ENCODE data around the gene NCAM1. TPM values are rescaled to one million over a fixed set of nuclear protein-coding genes. Genes with fewer than 3 reads are reported as not detected.

NCAM1 gene
- total RNA-seq, 1 experiment from 2014 or later = not detected

GRCh38 chr11:113245216-113245615, 284.0 kb downstream of the NCAM1 start:
- Histone ChIP-seq H3K27ac (ENCODE audit: low read length) (no peak overlapping the region), H3K36me3 (ENCODE audit: low read depth, low read length) (no peaks in the 10 kb centered on the region), H3K9me2 (replicated peaks; ENCODE audit: low read length) (no peaks in the 10 kb centered on the region), H3K27me3 (ENCODE audit: low read length) (peaks cover 81% of the 10 kb centered on the region), H3K4me2 (ENCODE audit: low read length) (no peak overlapping the region), H4K20me1 (ENCODE audit: low read length) (no peaks in the 10 kb centered on the region), H3K79me2 (ENCODE audit: low read length) (no peaks in the 10 kb centered on the region), H3K4me1 (ENCODE audit: insufficient read depth, low read length) (no peaks in the 10 kb centered on the region), H3F3A (ENCODE audit: low read length, unreplicated experiment) (no peaks in the 10 kb centered on the region), H3K9me3 (ENCODE audit: low read length) (no peaks in the 10 kb centered on the region), H3K9ac (ENCODE audit: low read length) (no peak overlapping the region), H2AFZ (ENCODE audit: low read length) (no peak overlapping the region), H3K4me3 (ENCODE audit: low read length) (no peak overlapping the region)
- DNase-seq = no peak
- CTCF ChIA-PET = no interaction called here
- POLR2A ChIA-PET (ENCODE audit: unreplicated experiment) = no interaction called here
- TF ChIP-seq EZH2 (IDR thresholded peaks at IDR 0.05; ENCODE audit: low read length, unreplicated experiment) = no peak
- TF ChIP-seq, protein P1, sequence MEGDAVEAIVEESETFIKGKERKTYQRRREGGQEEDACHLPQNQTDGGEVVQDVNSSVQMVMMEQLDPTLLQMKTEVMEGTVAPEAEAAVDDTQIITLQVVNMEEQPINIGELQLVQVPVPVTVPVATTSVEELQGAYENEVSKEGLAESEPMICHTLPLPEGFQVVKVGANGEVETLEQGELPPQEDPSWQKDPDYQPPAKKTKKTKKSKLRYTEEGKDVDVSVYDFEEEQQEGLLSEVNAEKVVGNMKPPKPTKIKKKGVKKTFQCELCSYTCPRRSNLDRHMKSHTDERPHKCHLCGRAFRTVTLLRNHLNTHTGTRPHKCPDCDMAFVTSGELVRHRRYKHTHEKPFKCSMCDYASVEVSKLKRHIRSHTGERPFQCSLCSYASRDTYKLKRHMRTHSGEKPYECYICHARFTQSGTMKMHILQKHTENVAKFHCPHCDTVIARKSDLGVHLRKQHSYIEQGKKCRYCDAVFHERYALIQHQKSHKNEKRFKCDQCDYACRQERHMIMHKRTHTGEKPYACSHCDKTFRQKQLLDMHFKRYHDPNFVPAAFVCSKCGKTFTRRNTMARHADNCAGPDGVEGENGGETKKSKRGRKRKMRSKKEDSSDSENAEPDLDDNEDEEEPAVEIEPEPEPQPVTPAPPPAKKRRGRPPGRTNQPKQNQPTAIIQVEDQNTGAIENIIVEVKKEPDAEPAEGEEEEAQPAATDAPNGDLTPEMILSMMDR (conservative IDR thresholded peaks at IDR 0.05; ENCODE audit: low read depth, low read length) = no peak
- no peak for TF ChIP-seq EZH2phosphoT487 (IDR thresholded peaks at IDR 0.05; ENCODE audit: borderline replicate concordance, low read length)
- intact Hi-C loops (cut with micrococcal nuclease) = no loop called here
- no peak for ATAC-seq
- no TSS peak for BruUV-seq (replicated peaks)

DNA sequence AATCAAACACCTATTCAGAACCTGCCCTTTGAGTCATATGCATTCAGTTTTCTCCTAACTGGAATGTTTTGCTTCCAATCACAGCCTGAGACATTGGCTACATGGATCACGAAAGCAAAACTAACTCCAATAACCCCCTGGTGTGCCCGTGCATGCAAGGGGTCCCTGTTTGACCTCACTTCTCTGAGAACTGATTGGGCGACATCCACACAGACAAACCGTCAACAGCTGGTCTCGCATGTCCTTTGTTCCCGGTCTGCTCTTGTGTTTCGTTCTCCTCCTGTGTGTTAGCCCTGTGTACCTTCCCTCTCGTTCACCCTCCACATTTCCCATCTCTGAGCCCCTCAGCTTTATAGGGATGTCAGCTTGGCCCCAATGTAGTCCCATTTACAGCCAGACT, 286.0 kb downstream of the NCAM1 start:
- no peaks in the 10 kb centered on the region for H3F3A ChIP-seq (ENCODE audit: low read length, unreplicated experiment)
- ATAC-seq = no peak
- no peak overlapping the region for H3K4me2 ChIP-seq (ENCODE audit: low read length)
- ChIA-PET CTCF (no interaction called here), POLR2A (ENCODE audit: unreplicated experiment) (no interaction called here)
- H3K4me1 ChIP-seq (ENCODE audit: insufficient read depth, low read length) = no peaks in the 10 kb centered on the region
- H3K79me2 ChIP-seq (ENCODE audit: low read length) = no peaks in the 10 kb centered on the region
- H3K9ac ChIP-seq (ENCODE audit: low read length) = no peak overlapping the region
- no peak overlapping the region for H3K4me3 ChIP-seq (ENCODE audit: low read length)
- H4K20me1 ChIP-seq (ENCODE audit: low read length) = no peaks in the 10 kb centered on the region
- intact Hi-C loops (cut with micrococcal nuclease) = no loop called here
- no TSS peak for BruUV-seq (replicated peaks)
- DNase-seq = no peak
- H3K27me3 ChIP-seq (ENCODE audit: low read length) = peaks cover 71% of the 10 kb centered on the region
- no peak overlapping the region for H2AFZ ChIP-seq (ENCODE audit: low read length)
- no peaks in the 10 kb centered on the region for H3K9me3 ChIP-seq (ENCODE audit: low read length)
- no peaks in the 10 kb centered on the region for H3K36me3 ChIP-seq (ENCODE audit: low read depth, low read length)
- no peaks in the 10 kb centered on the region for H3K9me2 ChIP-seq (replicated peaks; ENCODE audit: low read length)
- H3K27ac ChIP-seq (ENCODE audit: low read length) = no peak overlapping the region
- TF ChIP-seq, protein P1 (conservative IDR thresholded peaks at IDR 0.05; ENCODE audit: low read depth, low read length) = no peak
- TF ChIP-seq EZH2phosphoT487 (IDR thresholded peaks at IDR 0.05; ENCODE audit: borderline replicate concordance, low read length) (no peak), EZH2 (IDR thresholded peaks at IDR 0.05; ENCODE audit: low read length, unreplicated experiment) (no peak)

- no peaks in the 10 kb centered on the region for H3F3A ChIP-seq (ENCODE audit: low read length, unreplicated experiment)
- no peak overlapping the region for H2AFZ ChIP-seq (ENCODE audit: low read length)
- H3K36me3 ChIP-seq (ENCODE audit: low read depth, low read length) = no peaks in the 10 kb centered on the region
- no peak overlapping the region for H3K9ac ChIP-seq (ENCODE audit: low read length)
- peaks cover 68% of the 10 kb centered on the region for H3K27me3 ChIP-seq (ENCODE audit: low read length)
- H3K4me1 ChIP-seq (ENCODE audit: insufficient read depth, low read length) = no peaks in the 10 kb centered on the region
- BruUV-seq (replicated peaks) = no TSS peak
- CTCF ChIA-PET = interaction anchor here (0.6 to 0.7 kb wide), 2 partner anchors 103 to 441 kb away, joined by 4 read pairs; no protein-coding TSS in a partner anchor
- no peak overlapping the region for H3K4me2 ChIP-seq (ENCODE audit: low read length)
- no peak for TF ChIP-seq EZH2 (IDR thresholded peaks at IDR 0.05; ENCODE audit: low read length, unreplicated experiment)
- TF ChIP-seq, protein P1 (conservative IDR thresholded peaks at IDR 0.05; ENCODE audit: low read depth, low read length) = no peak
- no peak for TF ChIP-seq EZH2phosphoT487 (IDR thresholded peaks at IDR 0.05; ENCODE audit: borderline replicate concordance, low read length)
- H3K4me3 ChIP-seq (ENCODE audit: low read length) = no peak overlapping the region
- no peaks in the 10 kb centered on the region for H3K9me2 ChIP-seq (replicated peaks; ENCODE audit: low read length)
- H3K9me3 ChIP-seq (ENCODE audit: low read length) = no peaks in the 10 kb centered on the region
- DNase-seq (no peak), ATAC-seq (no peak)
- intact Hi-C loops (cut with micrococcal nuclease) = no loop called here
- POLR2A ChIA-PET (ENCODE audit: unreplicated experiment) = no interaction called here
- no peaks in the 10 kb centered on the region for H4K20me1 ChIP-seq (ENCODE audit: low read length)
- H3K27ac ChIP-seq (ENCODE audit: low read length) = no peak overlapping the region
- H3K79me2 ChIP-seq (ENCODE audit: low read length) = no peaks in the 10 kb centered on the region
Observed at GRCh38 chr11:113247966-113248365, 286.7 kb downstream of the NCAM1 start.

Data from PC-3 (cell line).